ENCODE data around the gene NUDC.
"Not testable (repeated sequence)": the region's sequence is repeated elsewhere in the genome, so short reads cannot be mapped to it uniquely, and the experiment has no call there.

Gene NUDC

GRCh38 chr1:26953374-26953773, 31.8 kb downstream of the NUDC start:
- no peak for DNase-seq

DNA sequence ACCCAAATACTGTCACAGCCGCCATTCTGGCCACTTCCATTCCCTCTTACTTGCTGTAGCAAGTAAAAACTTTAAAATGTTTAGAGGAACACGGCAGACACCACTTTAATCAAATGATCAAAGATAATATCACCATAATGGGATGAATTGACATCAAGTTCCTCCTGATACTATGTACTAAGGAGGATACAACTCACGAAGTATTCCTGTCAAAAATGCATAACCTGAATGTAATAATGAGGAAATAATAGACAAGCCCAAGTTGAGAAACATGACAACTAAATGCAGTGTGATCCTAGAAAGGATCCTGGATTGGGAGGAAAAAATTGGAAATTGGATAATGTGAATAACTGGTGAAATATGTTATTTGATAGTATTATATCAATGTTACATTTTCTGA, 34.8 kb downstream of the NUDC start:
- no peak for DNase-seq

DNA sequence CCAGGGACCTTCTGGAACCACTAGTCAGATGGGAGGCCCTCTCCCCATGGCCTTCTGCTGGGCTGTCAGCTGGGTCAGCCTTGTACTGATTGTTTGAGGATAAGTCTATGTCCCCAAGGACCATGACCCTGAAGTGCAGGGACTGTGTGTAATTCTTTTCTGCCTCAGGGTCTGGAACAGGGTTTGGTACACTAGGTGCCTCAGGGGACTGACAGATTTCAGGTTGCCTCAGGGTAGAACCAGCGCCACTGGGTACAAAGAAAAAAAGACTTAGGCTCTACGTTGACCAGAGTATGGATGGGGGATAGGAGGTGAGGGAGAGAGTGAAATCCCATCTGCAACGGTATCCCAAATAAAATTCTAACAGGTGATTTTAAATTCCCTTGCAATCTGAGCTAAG, 35.8 kb downstream of the NUDC start:
- DNase-seq, result no peak

- DNase-seq, result no peak
These were observed 37.7 kb downstream of the NUDC start for GRCh38 chr1:26959270-26959669.

GRCh38 chr1:26959722-26960624, 38.4 kb downstream of the NUDC start, which contains the start of gene KDF1:
KDF1 (minus strand) TSS chr1:26960468; CDS start chr1:26952380, 8,088 bp downstream.
- DNase-seq, result no peak

- no peak for DNase-seq
These were observed 39.1 kb downstream of the NUDC start for GRCh38 chr1:26960625-26960966.

DNA sequence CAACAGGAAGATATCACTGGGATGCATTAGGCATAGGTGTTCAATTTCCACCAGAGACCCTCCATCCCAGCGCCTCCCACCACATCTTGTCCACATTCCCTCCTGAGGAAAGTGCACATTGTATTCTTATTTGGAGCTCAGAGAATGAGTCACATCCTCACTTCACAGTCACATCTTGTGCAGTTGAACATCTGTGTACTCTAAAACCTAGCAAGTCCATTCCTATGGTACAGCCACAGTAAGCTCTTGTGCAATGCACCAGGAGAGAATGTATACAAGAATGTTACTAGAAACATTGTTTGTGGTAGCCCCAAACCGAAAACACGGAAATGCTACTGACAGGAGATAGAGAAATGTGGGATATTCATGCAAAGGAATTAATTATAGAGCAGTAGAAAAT, 40.3 kb downstream of the NUDC start:
- no peak for DNase-seq

DNA sequence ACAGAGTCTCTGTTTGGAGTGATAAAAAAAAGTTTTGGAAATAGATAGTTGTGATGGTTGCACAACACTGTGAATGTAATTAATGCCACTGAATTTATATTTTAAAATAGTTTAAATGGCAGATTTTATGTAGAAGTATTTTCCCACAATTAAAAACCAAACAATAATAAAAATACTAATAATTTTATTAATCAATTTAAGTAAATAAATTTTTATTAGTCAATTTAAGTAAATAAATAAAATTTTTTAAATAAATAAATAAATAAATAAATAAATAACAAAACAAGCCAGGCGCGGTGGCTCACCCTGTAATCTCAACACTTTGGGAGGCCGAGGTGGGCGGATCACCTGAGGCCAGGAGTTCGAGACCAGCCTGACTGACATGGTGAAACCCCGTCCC, 43.7 kb downstream of the NUDC start:
- no peak for DNase-seq

- DNase-seq, result no peak
These were observed 44.1 kb downstream of the NUDC start for GRCh38 chr1:26965628-26966027.

- DNase-seq, result no peak
These were observed 49.3 kb downstream of the NUDC start for GRCh38 chr1:26970810-26971209.

GRCh38 chr1:26971590-26971989, 50.0 kb downstream of the NUDC start:
- DNase-seq, result no peak

DNA sequence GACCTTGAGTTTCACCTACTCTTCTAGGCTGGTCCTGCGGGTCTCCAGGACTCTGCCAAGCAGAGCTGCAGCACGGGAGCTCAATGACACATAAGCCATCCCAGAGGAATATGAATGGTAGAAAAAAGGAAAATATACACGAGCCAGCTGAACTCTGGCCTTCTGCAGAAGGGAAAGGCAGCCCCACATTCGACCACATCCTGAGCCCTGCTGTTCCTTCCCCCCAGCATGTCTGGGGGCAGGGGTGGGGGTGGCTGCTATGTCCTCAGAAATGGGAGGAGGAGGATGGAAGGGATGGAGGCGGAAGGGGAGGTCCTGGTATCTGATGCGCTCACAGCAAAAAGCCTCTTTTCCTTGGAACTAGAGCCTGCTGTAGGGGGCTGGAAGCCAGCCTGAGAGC, 50.8 kb downstream of the NUDC start:
- DNase-seq, result no peak

- DNase-seq, result no peak
These were observed 51.3 kb downstream of the NUDC start for GRCh38 chr1:26972821-26973220.

GRCh38 chr1:26976621-26977510, 55.3 kb downstream of the NUDC start:
- no peak for DNase-seq

GRCh38 chr1:26978901-26979300, 57.4 kb downstream of the NUDC start:
- DNase-seq, result no peak

GRCh38 chr1:26981146-26981846, 59.8 kb downstream of the NUDC start:
- DNase-seq, result no peak

GRCh38 chr1:26983863-26984262, 62.3 kb downstream of the NUDC start:
- no peak for DNase-seq

DNA sequence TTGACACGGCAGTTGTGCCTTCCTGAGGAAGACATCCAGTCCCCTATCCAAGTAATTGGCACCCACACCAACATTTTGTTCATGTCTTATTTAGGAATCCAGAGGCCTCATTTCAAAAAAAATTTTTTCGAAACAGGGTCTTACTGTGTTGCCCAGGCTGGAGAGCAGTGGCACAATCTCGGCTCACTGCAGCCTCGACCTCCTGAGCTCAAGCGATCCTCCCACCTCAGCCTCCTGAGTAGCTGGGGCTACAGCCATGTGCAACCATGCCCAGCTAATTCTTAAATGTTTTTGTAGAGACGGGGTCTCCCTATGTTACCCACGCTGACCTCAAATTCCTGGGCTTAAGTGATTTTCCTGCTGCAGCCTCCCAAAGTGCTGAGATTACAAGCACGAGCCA, 62.7 kb downstream of the NUDC start:
- DNase-seq, result no peak

- DNase-seq, result no peak
These were observed 65.1 kb downstream of the NUDC start for GRCh38 chr1:26986658-26987057.

DNA sequence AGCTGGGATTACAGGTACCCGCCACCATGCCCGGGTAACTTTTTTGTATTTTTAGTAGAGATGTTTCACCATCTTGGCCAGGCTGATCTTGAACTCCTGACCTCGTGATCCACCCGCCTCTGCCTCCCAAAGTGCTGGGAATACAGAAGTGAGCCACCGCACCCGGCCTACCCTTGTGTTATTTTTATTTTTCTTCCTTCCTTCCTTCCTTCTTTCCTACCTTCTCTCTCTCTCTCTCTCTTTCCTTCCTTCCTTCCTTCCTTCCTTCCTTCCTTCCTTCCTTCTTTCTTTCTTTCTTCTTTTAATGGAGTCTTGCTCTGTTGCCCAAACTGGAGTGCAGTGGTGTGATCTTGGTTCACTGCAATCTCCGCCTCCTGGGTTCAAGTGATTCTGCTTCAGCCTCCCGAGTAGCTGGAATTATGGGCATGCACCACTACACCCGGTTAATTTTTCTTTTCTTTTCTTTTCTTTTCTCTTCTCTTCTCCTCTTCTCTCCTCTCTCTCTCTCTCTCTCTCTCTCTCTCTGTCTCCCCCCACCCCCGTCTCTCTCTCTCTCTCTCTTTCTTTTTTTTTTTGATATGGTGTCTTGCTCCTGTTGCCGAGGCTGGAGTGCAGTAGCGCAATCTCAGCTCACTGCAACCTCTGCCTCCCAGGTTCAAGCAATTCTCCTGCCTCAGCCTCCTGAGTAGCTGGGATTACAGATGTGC, 68.0 kb downstream of the NUDC start:
- DNase-seq, result not testable (repeated sequence)

DNA sequence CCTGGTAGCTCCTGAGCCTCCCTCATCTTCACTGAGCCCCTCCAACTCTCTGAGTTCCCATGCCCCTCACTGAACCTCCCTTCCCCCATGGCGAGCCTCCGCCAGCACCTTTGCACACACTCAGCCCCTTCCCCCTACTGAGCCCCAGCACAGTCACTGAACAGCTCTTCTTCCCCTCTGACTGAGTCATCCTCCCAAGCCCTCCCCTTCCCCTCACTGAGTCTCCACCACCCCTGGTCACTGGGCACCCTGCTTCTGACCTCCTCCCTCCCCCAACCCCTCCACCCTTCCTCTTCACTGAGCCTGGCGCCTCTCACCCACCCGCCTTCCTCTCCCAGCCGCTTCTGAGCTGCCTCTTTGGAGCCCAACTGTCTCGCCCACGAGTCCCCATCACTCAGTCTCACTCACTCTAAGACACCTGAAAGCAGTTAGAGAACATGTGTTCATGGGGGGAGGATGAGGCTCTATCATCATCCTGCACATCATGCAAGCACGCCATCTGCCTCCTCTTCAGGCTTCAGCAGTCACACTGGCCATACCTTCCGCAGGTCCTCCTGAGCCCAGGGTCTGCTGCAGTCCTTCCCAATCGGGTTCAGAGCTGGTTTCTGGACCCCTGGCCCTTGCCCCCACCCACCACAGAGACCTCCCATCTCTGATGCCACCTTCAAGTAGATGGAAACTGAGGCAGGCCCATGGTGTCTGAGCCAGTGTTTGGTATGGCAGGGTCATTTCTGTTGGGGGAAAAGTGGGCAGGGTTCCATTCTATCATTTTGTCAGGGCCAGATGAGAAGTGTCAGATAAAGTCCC, 70.0 kb downstream of the NUDC start:
- no peak for DNase-seq

Measured in hematopoietic multipotent progenitor cell treated with erythropoietin and hydrocortisone succinate and interleukin-3 and kit ligand, for 8 days (in vitro differentiated cells).